Measurements from ENCODE around the gene ANAPC2.

DNA sequence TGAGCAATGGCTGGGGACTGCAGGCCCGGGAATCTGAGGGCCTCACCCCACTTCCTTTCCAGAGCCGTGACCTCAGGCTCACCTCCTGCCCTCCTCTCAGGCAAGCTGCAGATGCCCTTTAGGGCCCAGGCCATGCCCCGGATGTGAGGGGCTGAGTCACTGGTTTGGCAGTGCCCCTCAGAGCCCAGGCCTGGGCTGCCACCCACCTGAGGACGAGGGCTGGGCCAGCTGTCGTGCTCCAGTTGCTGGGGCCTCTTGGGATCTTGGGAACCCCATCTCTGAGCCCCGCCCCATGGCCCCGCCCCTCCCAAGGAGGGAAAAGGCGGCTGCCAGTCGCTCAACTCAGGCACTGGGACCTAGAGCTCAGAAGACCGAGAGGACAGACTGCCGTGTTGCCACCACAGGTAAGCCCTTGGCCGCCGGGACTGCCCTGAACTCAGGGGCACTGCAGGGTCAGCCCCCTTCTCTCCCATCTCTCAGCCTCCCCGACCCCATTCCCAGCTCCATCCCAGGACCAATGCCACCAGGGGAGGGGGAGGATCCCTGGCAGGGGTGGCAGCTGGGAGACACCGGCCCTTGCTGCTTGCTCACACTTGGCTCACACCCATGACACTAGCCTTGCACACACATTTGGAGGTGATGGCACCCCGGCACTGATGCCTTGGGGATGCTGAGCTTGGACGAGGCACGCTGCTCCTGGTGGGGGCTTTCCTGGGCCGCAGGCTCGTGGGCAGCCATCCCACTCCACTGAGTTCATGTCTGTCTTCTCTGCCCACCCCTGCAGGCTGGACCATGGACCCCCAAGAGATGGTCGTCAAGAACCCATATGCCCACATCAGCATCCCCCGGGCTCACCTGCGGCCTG, 36.7 kb upstream of the ANAPC2 start, which contains the start of gene CYSRT1:
- TF ChIP-seq, protein P1, sequence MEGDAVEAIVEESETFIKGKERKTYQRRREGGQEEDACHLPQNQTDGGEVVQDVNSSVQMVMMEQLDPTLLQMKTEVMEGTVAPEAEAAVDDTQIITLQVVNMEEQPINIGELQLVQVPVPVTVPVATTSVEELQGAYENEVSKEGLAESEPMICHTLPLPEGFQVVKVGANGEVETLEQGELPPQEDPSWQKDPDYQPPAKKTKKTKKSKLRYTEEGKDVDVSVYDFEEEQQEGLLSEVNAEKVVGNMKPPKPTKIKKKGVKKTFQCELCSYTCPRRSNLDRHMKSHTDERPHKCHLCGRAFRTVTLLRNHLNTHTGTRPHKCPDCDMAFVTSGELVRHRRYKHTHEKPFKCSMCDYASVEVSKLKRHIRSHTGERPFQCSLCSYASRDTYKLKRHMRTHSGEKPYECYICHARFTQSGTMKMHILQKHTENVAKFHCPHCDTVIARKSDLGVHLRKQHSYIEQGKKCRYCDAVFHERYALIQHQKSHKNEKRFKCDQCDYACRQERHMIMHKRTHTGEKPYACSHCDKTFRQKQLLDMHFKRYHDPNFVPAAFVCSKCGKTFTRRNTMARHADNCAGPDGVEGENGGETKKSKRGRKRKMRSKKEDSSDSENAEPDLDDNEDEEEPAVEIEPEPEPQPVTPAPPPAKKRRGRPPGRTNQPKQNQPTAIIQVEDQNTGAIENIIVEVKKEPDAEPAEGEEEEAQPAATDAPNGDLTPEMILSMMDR (conservative IDR thresholded peaks at IDR 0.05; ENCODE audit: low read depth, low read length): no peak
- TF ChIP-seq POLR2A (IDR thresholded peaks at IDR 0.05; ENCODE audit: low read depth, low read length) (no peak), RFX5 (IDR thresholded peaks at IDR 0.05; ENCODE audit: low read depth, low read length) (no peak), NFE2L2 (IDR thresholded peaks at IDR 0.05; ENCODE audit: low read depth, low read length) (no peak), SMC3 (IDR thresholded peaks at IDR 0.05; ENCODE audit: low read depth, low read length) (no peak), BHLHE40 (IDR thresholded peaks at IDR 0.05; ENCODE audit: low read depth, low read length) (no peak), MAZ (IDR thresholded peaks at IDR 0.05; ENCODE audit: borderline replicate concordance, low read depth, low read length) (no peak), MAFK (IDR thresholded peaks at IDR 0.05; ENCODE audit: low read depth, low read length) (no peak), RCOR1 (IDR thresholded peaks at IDR 0.05; ENCODE audit: insufficient replicate concordance, low read length) (no peak), MXI1 (IDR thresholded peaks at IDR 0.05; ENCODE audit: borderline replicate concordance, low read depth, low read length) (no peak), FOS (IDR thresholded peaks at IDR 0.05; ENCODE audit: low read depth, low read length) (no peak), RAD21 (IDR thresholded peaks at IDR 0.05; ENCODE audit: low read length) (no peak)
- TF ChIP-seq, protein P2, sequence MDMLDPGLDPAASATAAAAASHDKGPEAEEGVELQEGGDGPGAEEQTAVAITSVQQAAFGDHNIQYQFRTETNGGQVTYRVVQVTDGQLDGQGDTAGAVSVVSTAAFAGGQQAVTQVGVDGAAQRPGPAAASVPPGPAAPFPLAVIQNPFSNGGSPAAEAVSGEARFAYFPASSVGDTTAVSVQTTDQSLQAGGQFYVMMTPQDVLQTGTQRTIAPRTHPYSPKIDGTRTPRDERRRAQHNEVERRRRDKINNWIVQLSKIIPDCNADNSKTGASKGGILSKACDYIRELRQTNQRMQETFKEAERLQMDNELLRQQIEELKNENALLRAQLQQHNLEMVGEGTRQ (IDR thresholded peaks at IDR 0.05; ENCODE audit: low read depth, low read length): no peak
